ENCODE results near the gene MICAL2. TPM values are rescaled to one million over a fixed set of nuclear protein-coding genes. Genes with fewer than 3 reads are reported as not detected.

MICAL2 gene
- total RNA-seq, 2 donors from 2014 or later: 194 TPM

DNA sequence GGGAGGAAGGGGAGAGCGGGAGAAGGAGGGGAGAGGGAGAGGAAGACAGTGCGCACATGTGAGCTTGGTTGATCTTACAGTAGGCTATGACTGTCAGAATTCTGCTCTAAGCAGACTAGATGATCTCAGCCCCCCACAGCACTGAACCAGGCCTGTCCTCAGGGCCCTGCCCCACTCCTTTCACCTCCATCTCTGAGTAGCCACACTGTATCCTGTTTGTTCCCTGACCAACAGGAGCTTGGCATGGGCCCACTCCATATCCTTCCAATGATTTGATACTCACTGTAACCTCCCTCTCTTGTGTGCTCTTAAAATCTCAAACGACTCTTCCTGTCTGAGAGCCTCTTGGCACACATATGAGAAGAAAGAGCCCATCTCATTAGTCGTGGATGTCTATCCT is 180.9 kb downstream of the MICAL2 start:
- TF ChIP-seq, protein P1, sequence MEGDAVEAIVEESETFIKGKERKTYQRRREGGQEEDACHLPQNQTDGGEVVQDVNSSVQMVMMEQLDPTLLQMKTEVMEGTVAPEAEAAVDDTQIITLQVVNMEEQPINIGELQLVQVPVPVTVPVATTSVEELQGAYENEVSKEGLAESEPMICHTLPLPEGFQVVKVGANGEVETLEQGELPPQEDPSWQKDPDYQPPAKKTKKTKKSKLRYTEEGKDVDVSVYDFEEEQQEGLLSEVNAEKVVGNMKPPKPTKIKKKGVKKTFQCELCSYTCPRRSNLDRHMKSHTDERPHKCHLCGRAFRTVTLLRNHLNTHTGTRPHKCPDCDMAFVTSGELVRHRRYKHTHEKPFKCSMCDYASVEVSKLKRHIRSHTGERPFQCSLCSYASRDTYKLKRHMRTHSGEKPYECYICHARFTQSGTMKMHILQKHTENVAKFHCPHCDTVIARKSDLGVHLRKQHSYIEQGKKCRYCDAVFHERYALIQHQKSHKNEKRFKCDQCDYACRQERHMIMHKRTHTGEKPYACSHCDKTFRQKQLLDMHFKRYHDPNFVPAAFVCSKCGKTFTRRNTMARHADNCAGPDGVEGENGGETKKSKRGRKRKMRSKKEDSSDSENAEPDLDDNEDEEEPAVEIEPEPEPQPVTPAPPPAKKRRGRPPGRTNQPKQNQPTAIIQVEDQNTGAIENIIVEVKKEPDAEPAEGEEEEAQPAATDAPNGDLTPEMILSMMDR (IDR thresholded peaks at IDR 0.05): no peak
- Histone ChIP-seq H3K4me3 (no peak overlapping the region), H3K27ac (no peak overlapping the region)

DNA sequence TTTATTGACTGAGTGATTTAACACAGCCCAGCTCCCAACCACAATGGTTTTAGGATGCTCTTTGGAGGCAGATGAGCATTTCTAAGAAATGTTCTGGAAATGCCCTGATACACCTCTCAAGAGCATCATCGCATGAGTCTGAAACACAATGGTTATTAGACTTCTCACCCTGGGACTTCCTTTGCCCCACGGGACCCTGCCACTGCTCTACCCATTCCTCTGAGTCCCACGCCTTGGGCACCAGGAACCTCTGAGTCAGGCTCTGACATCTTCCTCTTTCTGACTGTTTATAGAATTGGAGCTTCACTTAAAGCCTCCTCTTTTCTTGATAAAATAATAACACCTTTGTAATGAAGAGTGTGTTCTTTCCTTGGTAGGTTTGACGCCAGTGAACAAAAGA is 181.4 kb downstream of the MICAL2 start:
- no peak for DNase-seq
- Histone ChIP-seq H3K9ac (ENCODE audit: low read depth in 2 of 2, low read length in 2 of 2) (no peak overlapping the region), H3K27me3 (no peaks in the 10 kb centered on the region), H3K36me3 (no peaks in the 10 kb centered on the region), H3K4me1 (no peaks in the 10 kb centered on the region), H3K4me3 (no peak overlapping the region), H3K9me3 (no peaks in the 10 kb centered on the region), H3K27ac (no peak overlapping the region)
- TF ChIP-seq, protein P1 (IDR thresholded peaks at IDR 0.05): no peak
- intact Hi-C loops (cut with DNase I): no loop called here

More for the DNA sequence above, 180.9 kb downstream of the MICAL2 start:
- no peak overlapping the region for H3K9ac ChIP-seq (ENCODE audit: low read depth in 2 of 2, low read length in 2 of 2)
- H3K27me3 ChIP-seq: no peaks in the 10 kb centered on the region
- no peaks in the 10 kb centered on the region for H3K9me3 ChIP-seq
- no peak for DNase-seq
- no peaks in the 10 kb centered on the region for H3K4me1 ChIP-seq
- intact Hi-C loops (cut with DNase I): no loop called here
- H3K36me3 ChIP-seq: no peaks in the 10 kb centered on the region

DNA sequence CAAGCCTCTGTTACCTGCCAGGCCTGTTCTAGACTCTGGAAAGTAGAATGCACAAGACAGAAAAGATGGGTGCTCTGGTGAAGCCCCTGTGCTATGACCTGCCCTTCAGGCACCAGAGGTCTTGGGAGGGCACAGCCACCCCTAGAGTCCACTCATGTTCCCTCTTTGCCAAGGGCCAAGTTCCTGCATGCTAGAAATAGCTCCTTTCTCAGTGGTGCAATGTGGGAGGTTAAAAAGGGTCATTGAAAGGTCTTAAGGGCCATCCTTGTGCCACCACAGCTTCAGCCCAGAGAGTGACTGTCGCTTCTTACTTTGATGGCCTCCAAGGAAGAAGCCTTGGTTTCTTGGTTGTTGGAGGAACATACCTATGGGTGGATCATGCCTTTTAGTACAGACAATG is 182.4 kb downstream of the MICAL2 start:
- intact Hi-C loops (cut with DNase I): no loop called here
- Histone ChIP-seq H3K36me3 (no peaks in the 10 kb centered on the region), H3K9ac (ENCODE audit: low read depth in 2 of 2, low read length in 2 of 2) (no peak overlapping the region), H3K27ac (no peak overlapping the region), H3K9me3 (no peaks in the 10 kb centered on the region), H3K4me1 (no peaks in the 10 kb centered on the region), H3K27me3 (no peaks in the 10 kb centered on the region), H3K4me3 (no peak overlapping the region)
- TF ChIP-seq, protein P1 (IDR thresholded peaks at IDR 0.05): no peak
- no peak for DNase-seq

DNA sequence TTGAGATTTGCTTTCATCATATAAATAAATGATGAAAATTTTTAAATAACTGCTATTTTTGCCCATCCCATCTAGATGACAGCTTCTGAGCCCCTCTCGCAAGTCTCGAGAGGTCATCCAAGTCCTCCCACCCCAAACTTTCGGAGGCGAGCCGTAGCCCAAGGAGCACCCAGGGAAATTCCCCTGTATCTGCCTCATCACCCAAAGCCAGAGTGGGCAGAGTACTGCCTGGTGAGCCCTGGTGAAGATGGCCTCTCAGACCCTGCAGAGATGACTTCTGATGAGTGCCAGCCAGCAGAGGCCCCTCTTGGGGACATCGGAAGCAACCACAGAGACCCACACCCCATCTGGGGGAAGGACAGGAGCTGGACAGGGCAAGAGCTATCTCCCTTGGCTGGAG is 183.1 kb downstream of the MICAL2 start:
- Histone ChIP-seq H3K9ac (ENCODE audit: low read depth in 2 of 2, low read length in 2 of 2) (no peak overlapping the region), H3K4me3 (no peak overlapping the region), H3K4me1 (no peaks in the 10 kb centered on the region), H3K36me3 (no peaks in the 10 kb centered on the region), H3K9me3 (no peaks in the 10 kb centered on the region), H3K27me3 (no peaks in the 10 kb centered on the region), H3K27ac (no peak overlapping the region)
- intact Hi-C loops (cut with DNase I): no loop called here
- no peak for DNase-seq
- TF ChIP-seq, protein P1 (IDR thresholded peaks at IDR 0.05): no peak

DNA sequence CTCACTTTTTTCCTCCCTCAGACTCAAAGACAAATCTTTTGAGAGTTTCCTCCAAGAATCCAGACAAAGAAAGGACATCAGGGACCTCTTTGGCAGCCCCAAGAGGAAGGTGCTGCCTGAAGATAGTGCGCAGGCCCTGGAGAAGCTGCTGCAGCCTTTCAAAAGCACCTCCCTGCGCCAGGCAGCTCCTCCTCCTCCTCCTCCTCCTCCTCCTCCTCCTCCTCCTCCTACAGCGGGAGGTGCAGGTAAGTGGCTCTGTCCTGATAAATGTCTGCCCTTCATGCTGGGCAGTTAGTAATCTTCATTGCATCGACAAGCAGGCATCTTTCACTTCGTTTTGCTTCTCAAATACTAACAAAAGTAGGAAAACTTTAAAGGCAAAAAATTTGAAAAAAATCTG is 184.2 kb downstream of the MICAL2 start:
- Histone ChIP-seq H3K36me3 (no peaks in the 10 kb centered on the region), H3K4me3 (no peak overlapping the region), H3K27ac (no peak overlapping the region), H3K4me1 (no peaks in the 10 kb centered on the region), H3K9ac (ENCODE audit: low read depth in 2 of 2, low read length in 2 of 2) (no peak overlapping the region), H3K27me3 (no peaks in the 10 kb centered on the region), H3K9me3 (no peaks in the 10 kb centered on the region)
- TF ChIP-seq, protein P1 (IDR thresholded peaks at IDR 0.05): no peak
- intact Hi-C loops (cut with DNase I): no loop called here
- no peak for DNase-seq

DNA sequence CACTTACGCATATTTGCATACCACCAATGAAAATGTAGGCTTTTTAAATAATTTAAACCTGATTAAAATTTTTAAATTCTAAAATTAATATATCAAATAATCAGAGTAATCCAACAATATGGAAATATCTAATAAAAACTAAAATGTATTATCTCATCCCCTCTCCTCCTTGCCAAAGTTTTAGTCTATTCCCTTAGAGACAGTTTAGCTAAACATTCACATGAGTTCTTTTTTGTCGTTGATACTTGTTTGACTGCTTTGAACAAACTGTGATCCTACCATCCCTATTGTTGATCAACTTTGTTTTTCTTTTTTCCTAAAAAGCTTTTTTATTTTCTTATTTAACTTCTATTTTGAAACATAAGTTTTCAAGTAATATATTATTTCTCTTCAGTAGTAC is 185.6 kb downstream of the MICAL2 start:
- DNase-seq: no peak
- no peak overlapping the region for H3K4me3 ChIP-seq
- no peaks in the 10 kb centered on the region for H3K27me3 ChIP-seq
- H3K27ac ChIP-seq: no peak overlapping the region
- no peak overlapping the region for H3K9ac ChIP-seq (ENCODE audit: low read depth in 2 of 2, low read length in 2 of 2)
- no peaks in the 10 kb centered on the region for H3K4me1 ChIP-seq
- H3K36me3 ChIP-seq: no peaks in the 10 kb centered on the region
- TF ChIP-seq, protein P1 (IDR thresholded peaks at IDR 0.05): no peak
- intact Hi-C loops (cut with DNase I): no loop called here
- no peaks in the 10 kb centered on the region for H3K9me3 ChIP-seq
